ENCODE results near the gene ARFGAP1. TPM values are rescaled to one million over a fixed set of nuclear protein-coding genes. Genes with fewer than 3 reads are reported as not detected.
"Not testable (repeated sequence)": the region's sequence is repeated elsewhere in the genome, so short reads cannot be mapped to it uniquely, and the experiment has no call there.

Gene ARFGAP1
- total RNA-seq, 5 donors from 2014 or later (not counting 1 experiment from before 2014, with no cell fraction given) = 109 to 129 (median 122) TPM

- H3K27ac Mint-ChIP-seq = no peak overlapping the region
- ATAC-seq (replicated peaks in 1 of 4) (no peak), DNase-seq (no peak)
- no peak overlapping the region for H3K4me3 Mint-ChIP-seq
- 84% methylated on average over 8 of the region's 10 CpGs for WGBS (ENCODE audit: insufficient coverage)
- Histone ChIP-seq H3K9me3 (no peaks in the 10 kb centered on the region), H3K4me1 (ENCODE audit: control insufficient read depth in 1 of 2, extremely low read depth in 1 of 2, insufficient read depth in 2 of 2, low read length in 2 of 2) (no peaks in the 10 kb centered on the region), H3K27me3 (replicated peaks in 1 of 2; ENCODE audit: control insufficient read depth in 2 of 2, extremely low read depth in 1 of 2, insufficient read depth in 2 of 2, low read length in 1 of 2) (peaks cover 0 to 63% of the 10 kb centered on the region in 2 experiments), H3K36me3 (ENCODE audit: control insufficient read depth in 2 of 2, extremely low read depth in 1 of 2, insufficient read depth in 1 of 2, low read length in 1 of 2) (no peaks in the 10 kb centered on the region), H3K4me3 (ENCODE audit: control insufficient read depth in 1 of 2, extremely low read depth in 1 of 2, low read length in 1 of 2) (no peak overlapping the region), H3K27ac (ENCODE audit: low read length) (no peak overlapping the region)
- no peaks in the 10 kb centered on the region for H3K9me3 Mint-ChIP-seq
- H3K27me3 Mint-ChIP-seq = peaks cover 17 to 40% of the 10 kb centered on the region in 2 donors
- POLR2A ChIA-PET = no interaction called here
- H3K36me3 Mint-ChIP-seq = no peaks in the 10 kb centered on the region
- H3K4me1 Mint-ChIP-seq = no peaks in the 10 kb centered on the region
- CTCF ChIA-PET = no interaction called here
Observed at GRCh38 chr20:63244468-63244867, 28.1 kb upstream of the ARFGAP1 start.

GRCh38 chr20:63246490-63247288, 25.9 kb upstream of the ARFGAP1 start:
- Histone ChIP-seq H3K4me3 (ENCODE audit: control insufficient read depth in 1 of 2, extremely low read depth in 1 of 2, low read length in 1 of 2) (no peak overlapping the region), H3K27ac (ENCODE audit: low read length) (no peak overlapping the region), H3K27me3 (replicated peaks in 1 of 2; ENCODE audit: control insufficient read depth in 2 of 2, extremely low read depth in 1 of 2, insufficient read depth in 2 of 2, low read length in 1 of 2) (peaks cover 0 to 69% of the 10 kb centered on the region in 2 experiments), H3K36me3 (ENCODE audit: control insufficient read depth in 2 of 2, extremely low read depth in 1 of 2, insufficient read depth in 1 of 2, low read length in 1 of 2) (no peaks in the 10 kb centered on the region), H3K4me1 (ENCODE audit: control insufficient read depth in 1 of 2, extremely low read depth in 1 of 2, insufficient read depth in 2 of 2, low read length in 2 of 2) (no peaks in the 10 kb centered on the region), H3K9me3 (no peaks in the 10 kb centered on the region)
- no peaks in the 10 kb centered on the region for H3K4me1 Mint-ChIP-seq
- WGBS (ENCODE audit: insufficient coverage) = 33% methylated on average over 44 of the region's 50 CpGs
- no peaks in the 10 kb centered on the region for H3K36me3 Mint-ChIP-seq
- CTCF ChIA-PET = interaction anchor here in 1 of 2 donors (0.8 kb wide), 1 partner anchor 23 kb away, joined by 6 read pairs; no protein-coding TSS in a partner anchor
- POLR2A ChIA-PET = no interaction called here
- no peaks in the 10 kb centered on the region for H3K9me3 Mint-ChIP-seq
- H3K4me3 Mint-ChIP-seq = no peak overlapping the region
- H3K27me3 Mint-ChIP-seq = peaks cover 30 to 53% of the 10 kb centered on the region in 2 donors
- H3K27ac Mint-ChIP-seq = no peak overlapping the region
- no peak for DNase-seq
- ATAC-seq (replicated peaks in 1 of 4) = no peak

GRCh38 chr20:63247671-63248228, 24.9 kb upstream of the ARFGAP1 start:
- Mint-ChIP-seq H3K4me3 (no peak overlapping the region), H3K27ac (no peak overlapping the region), H3K27me3 (peaks cover 37 to 60% of the 10 kb centered on the region in 2 donors), H3K9me3 (no peaks in the 10 kb centered on the region), H3K4me1 (peaks cover 0 to 4% (median 2%) of the 10 kb centered on the region in 3 donors), H3K36me3 (no peaks in the 10 kb centered on the region)
- H3K27ac ChIP-seq (ENCODE audit: low read length) = no peak overlapping the region
- H3K4me3 ChIP-seq (ENCODE audit: control insufficient read depth in 1 of 2, extremely low read depth in 1 of 2, low read length in 1 of 2) = no peak overlapping the region
- H3K9me3 ChIP-seq = no peaks in the 10 kb centered on the region
- ChIA-PET POLR2A (no interaction called here), CTCF (no interaction called here)
- 61% methylated on average over 17 of the region's 24 CpGs for WGBS (ENCODE audit: insufficient coverage)
- ATAC-seq (replicated peaks in 1 of 4) (no peak), DNase-seq (no peak)
- H3K4me1 ChIP-seq (ENCODE audit: control insufficient read depth in 1 of 2, extremely low read depth in 1 of 2, insufficient read depth in 2 of 2, low read length in 2 of 2) = no peaks in the 10 kb centered on the region
- H3K36me3 ChIP-seq (ENCODE audit: control insufficient read depth in 2 of 2, extremely low read depth in 1 of 2, insufficient read depth in 1 of 2, low read length in 1 of 2) = no peaks in the 10 kb centered on the region
- peaks cover 0 to 75% of the 10 kb centered on the region in 2 experiments for H3K27me3 ChIP-seq (replicated peaks in 1 of 2; ENCODE audit: control insufficient read depth in 2 of 2, extremely low read depth in 1 of 2, insufficient read depth in 2 of 2, low read length in 1 of 2)

GRCh38 chr20:63248835-63249591, 23.6 kb upstream of the ARFGAP1 start:
- Mint-ChIP-seq H3K27me3 (peaks cover 42 to 61% of the 10 kb centered on the region in 2 donors), H3K4me1 (peaks cover 5 to 8% (median 6%) of the 10 kb centered on the region in 3 donors), H3K9me3 (no peaks in the 10 kb centered on the region), H3K27ac (no peak overlapping the region), H3K4me3 (no peak overlapping the region), H3K36me3 (no peaks in the 10 kb centered on the region)
- ChIA-PET POLR2A (no interaction called here), CTCF (no interaction called here)
- H3K27ac ChIP-seq (ENCODE audit: low read length) = no peak overlapping the region
- H3K36me3 ChIP-seq (ENCODE audit: control insufficient read depth in 2 of 2, extremely low read depth in 1 of 2, insufficient read depth in 1 of 2, low read length in 1 of 2) = no peaks in the 10 kb centered on the region
- H3K4me1 ChIP-seq (ENCODE audit: control insufficient read depth in 1 of 2, extremely low read depth in 1 of 2, insufficient read depth in 2 of 2, low read length in 2 of 2) = peaks cover 0 to 10% of the 10 kb centered on the region in 2 experiments
- peaks cover 0 to 78% of the 10 kb centered on the region in 2 experiments for H3K27me3 ChIP-seq (replicated peaks in 1 of 2; ENCODE audit: control insufficient read depth in 2 of 2, extremely low read depth in 1 of 2, insufficient read depth in 2 of 2, low read length in 1 of 2)
- WGBS (ENCODE audit: insufficient coverage) = 74% methylated on average over 23 of the region's 25 CpGs
- H3K9me3 ChIP-seq = no peaks in the 10 kb centered on the region
- no peak overlapping the region for H3K4me3 ChIP-seq (ENCODE audit: control insufficient read depth in 1 of 2, extremely low read depth in 1 of 2, low read length in 1 of 2)
- ATAC-seq (replicated peaks in 1 of 4) (no peak), DNase-seq (no peak)

GRCh38 chr20:63249891-63250290, 22.7 kb upstream of the ARFGAP1 start:
- Mint-ChIP-seq H3K9me3 (no peaks in the 10 kb centered on the region), H3K4me3 (no peak overlapping the region), H3K4me1 (peaks cover 5 to 8% (median 8%) of the 10 kb centered on the region in 3 donors), H3K27ac (no peak overlapping the region), H3K36me3 (no peaks in the 10 kb centered on the region), H3K27me3 (peaks cover 42 to 59% of the 10 kb centered on the region in 2 donors)
- 94% methylated on average over 6 of the region's 15 CpGs for WGBS (ENCODE audit: insufficient coverage)
- no peaks in the 10 kb centered on the region for H3K9me3 ChIP-seq
- H3K27me3 ChIP-seq (replicated peaks in 1 of 2; ENCODE audit: control insufficient read depth in 2 of 2, extremely low read depth in 1 of 2, insufficient read depth in 2 of 2, low read length in 1 of 2) = peaks cover 0 to 74% of the 10 kb centered on the region in 2 experiments
- no peak overlapping the region for H3K4me3 ChIP-seq (ENCODE audit: control insufficient read depth in 1 of 2, extremely low read depth in 1 of 2, low read length in 1 of 2)
- POLR2A ChIA-PET = no interaction called here
- ATAC-seq (replicated peaks in 1 of 4) (no peak), DNase-seq (no peak)
- no peaks in the 10 kb centered on the region for H3K36me3 ChIP-seq (ENCODE audit: control insufficient read depth in 2 of 2, extremely low read depth in 1 of 2, insufficient read depth in 1 of 2, low read length in 1 of 2)
- H3K27ac ChIP-seq (ENCODE audit: low read length) = no peak overlapping the region
- CTCF ChIA-PET = no interaction called here
- peaks cover 0 to 10% of the 10 kb centered on the region in 2 experiments for H3K4me1 ChIP-seq (ENCODE audit: control insufficient read depth in 1 of 2, extremely low read depth in 1 of 2, insufficient read depth in 2 of 2, low read length in 2 of 2)

GRCh38 chr20:63251350-63251749, 21.3 kb upstream of the ARFGAP1 start:
- H3K4me3 ChIP-seq (ENCODE audit: control insufficient read depth in 1 of 2, extremely low read depth in 1 of 2, low read length in 1 of 2) = not testable (repeated sequence)

More at GRCh38 chr20:63251350-63251749, 21.3 kb upstream of the ARFGAP1 start:
- H3K27ac Mint-ChIP-seq; H3K9me3 Mint-ChIP-seq; ATAC-seq (replicated peaks in 1 of 4); H3K27ac ChIP-seq (ENCODE audit: low read length); CTCF ChIA-PET; POLR2A ChIA-PET; H3K36me3 Mint-ChIP-seq; H3K36me3 ChIP-seq (ENCODE audit: control insufficient read depth in 2 of 2, extremely low read depth in 1 of 2, insufficient read depth in 1 of 2, low read length in 1 of 2); H3K9me3 ChIP-seq; DNase-seq; H3K4me3 Mint-ChIP-seq: not testable (repeated sequence)
- Mint-ChIP-seq H3K27me3 (peaks cover 46 to 61% of the 10 kb centered on the region in 2 donors), H3K4me1 (peaks cover 7 to 11% (median 8%) of the 10 kb centered on the region in 3 donors)
- H3K27me3 ChIP-seq (replicated peaks in 1 of 2; ENCODE audit: control insufficient read depth in 2 of 2, extremely low read depth in 1 of 2, insufficient read depth in 2 of 2, low read length in 1 of 2) = peaks cover 4 to 79% of the 10 kb centered on the region in 2 experiments
- peaks cover 0 to 10% of the 10 kb centered on the region in 2 experiments for H3K4me1 ChIP-seq (ENCODE audit: control insufficient read depth in 1 of 2, extremely low read depth in 1 of 2, insufficient read depth in 2 of 2, low read length in 2 of 2)
- 42% methylated on average over 4 of the region's 14 CpGs for WGBS (ENCODE audit: insufficient coverage)

Measured in T-cell (primary cell).